DOHH2 (cell line): Measurements from ENCODE around the gene CDT1.

Experiments
- H3F3A ChIP-seq: fragments of 200-600 bp; sonication (generic), shearing (Covaris generic); 2 replicates; pipeline ENCODE4 v1.6.0; 2016; ENCODE audit warnings: antibody characterized with exemption, mild to moderate bottlenecking; ENCODE audit not compliant: control insufficient read depth, insufficient read depth
- H3K27ac ChIP-seq: fragments of 200-600 bp; sonication (generic); 2 replicates; pipeline ENCODE4 v1.5.1; 2014; ENCODE audit warnings: low read depth, mild to moderate bottlenecking, low read length, moderate library complexity
- H3K27me3 ChIP-seq: fragments of 200-600 bp; sonication (generic); 2 replicates; pipeline ENCODE4 v1.6.1; 2014; ENCODE audit warnings: mild to moderate bottlenecking, low read length, mixed read lengths; ENCODE audit not compliant: control insufficient read depth
- H3K36me3 ChIP-seq: fragments of 200-600 bp; sonication (generic); 2 replicates; pipeline ENCODE4 v1.6.1; 2014; ENCODE audit warnings: mild to moderate bottlenecking, low read length, moderate library complexity, mixed read lengths; ENCODE audit not compliant: control insufficient read depth
- H3K4me1 ChIP-seq: fragments of 200-600 bp; sonication (generic); 2 replicates; pipeline ENCODE4 v1.6.1; 2014; ENCODE audit warnings: mild to moderate bottlenecking, low read length, mixed read lengths; ENCODE audit not compliant: control insufficient read depth
- H3K4me2 ChIP-seq: fragments of 200-600 bp; sonication (generic); 2 replicates; pipeline ENCODE4 v1.6.0; 2014; ENCODE audit warnings: mild to moderate bottlenecking, low read length, moderate library complexity
- H3K4me3 ChIP-seq: fragments of 200-600 bp; sonication (generic); 2 replicates; pipeline ENCODE4 v1.5.1; 2014; ENCODE audit warnings: mild to moderate bottlenecking, low read length, mixed read lengths
- H3K79me2 ChIP-seq: fragments of 200-600 bp; sonication (generic); 2 replicates; pipeline ENCODE4 v1.6.1; 2014; ENCODE audit warnings: mild to moderate bottlenecking, low read length, mixed read lengths; ENCODE audit not compliant: control insufficient read depth
- H3K9me2 ChIP-seq: fragments of 200-600 bp; sonication (generic); replicated peaks from 2 replicates; pipeline ENCODE4 v1.6.1; 2014; ENCODE audit warnings: mild to moderate bottlenecking, low read length, mixed read lengths; ENCODE audit not compliant: control insufficient read depth
- H3K9me3 ChIP-seq: fragments of 200-600 bp; sonication (generic); 2 replicates; pipeline ENCODE4 v1.6.1; 2014; ENCODE audit warnings: antibody characterized with exemption, low read length, mixed read lengths; ENCODE audit not compliant: control insufficient read depth, insufficient read depth
- H4K20me1 ChIP-seq: fragments of 200-600 bp; sonication (generic); 2 replicates; pipeline ENCODE4 v1.6.0; 2014; ENCODE audit warnings: low read depth, mild to moderate bottlenecking, antibody characterized with exemption, low read length, moderate library complexity; ENCODE audit not compliant: control insufficient read depth, insufficient read depth
- EZH2phosphoT487 ChIP-seq: fragments of 200-600 bp; sonication (generic); IDR thresholded peaks from 2 replicates; pipeline ENCODE4 v1.6.1; 2017; ENCODE audit warnings: borderline replicate concordance, mild to moderate bottlenecking, antibody characterized with exemption, low read length, moderate library complexity, mixed read lengths
- TF ChIP-seq, protein P1 (sequence below): fragments of 200-600 bp; sonication (generic); IDR thresholded peaks from one replicate; pipeline ENCODE4 v1.5.1; 2014; ENCODE audit warnings: antibody characterized with exemption, mild to moderate bottlenecking, low read depth, low read length; ENCODE audit not compliant: poor library complexity, severe bottlenecking

The CDT1 gene

GRCh38 chr16:88857728-88858339 lies 54.2 kb downstream of the CDT1 start:
- Histone ChIP-seq H3K27ac (no peak overlapping the region), H3K9me3 (no peaks in the 10 kb centered on the region), H3K4me3 (peak overlapping the region; percentile 77), H3K4me2 (peak overlapping the region; percentile 67), H3K4me1 (peaks cover 30% of the 10 kb centered on the region), H3F3A (peaks cover 7% of the 10 kb centered on the region), H3K9me2 (no peaks in the 10 kb centered on the region), H3K79me2 (peaks cover 14% of the 10 kb centered on the region), H4K20me1 (no peaks in the 10 kb centered on the region), H3K27me3 (no peaks in the 10 kb centered on the region), H3K36me3 (peaks cover 21% of the 10 kb centered on the region)
- TF ChIP-seq, protein P1, sequence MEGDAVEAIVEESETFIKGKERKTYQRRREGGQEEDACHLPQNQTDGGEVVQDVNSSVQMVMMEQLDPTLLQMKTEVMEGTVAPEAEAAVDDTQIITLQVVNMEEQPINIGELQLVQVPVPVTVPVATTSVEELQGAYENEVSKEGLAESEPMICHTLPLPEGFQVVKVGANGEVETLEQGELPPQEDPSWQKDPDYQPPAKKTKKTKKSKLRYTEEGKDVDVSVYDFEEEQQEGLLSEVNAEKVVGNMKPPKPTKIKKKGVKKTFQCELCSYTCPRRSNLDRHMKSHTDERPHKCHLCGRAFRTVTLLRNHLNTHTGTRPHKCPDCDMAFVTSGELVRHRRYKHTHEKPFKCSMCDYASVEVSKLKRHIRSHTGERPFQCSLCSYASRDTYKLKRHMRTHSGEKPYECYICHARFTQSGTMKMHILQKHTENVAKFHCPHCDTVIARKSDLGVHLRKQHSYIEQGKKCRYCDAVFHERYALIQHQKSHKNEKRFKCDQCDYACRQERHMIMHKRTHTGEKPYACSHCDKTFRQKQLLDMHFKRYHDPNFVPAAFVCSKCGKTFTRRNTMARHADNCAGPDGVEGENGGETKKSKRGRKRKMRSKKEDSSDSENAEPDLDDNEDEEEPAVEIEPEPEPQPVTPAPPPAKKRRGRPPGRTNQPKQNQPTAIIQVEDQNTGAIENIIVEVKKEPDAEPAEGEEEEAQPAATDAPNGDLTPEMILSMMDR = peak; percentile 88
- TF ChIP-seq EZH2phosphoT487 = no peak
